GM19351 (cell line): ENCODE data around the gene ITGA11.

ENCODE experiments used
- ATAC-seq: cut with Tn5 transposase; IDR thresholded peaks from one replicate; pipeline ENCODE4 v1.9.1; 2021; ENCODE audit warnings: mild to moderate bottlenecking, moderate library complexity; ENCODE audit not compliant: unreplicated experiment

Gene ITGA11

GRCh38 chr15:68295014-68295805 lies 136.8 kb downstream of the ITGA11 start:
- no peak for ATAC-seq

GRCh38 chr15:68292967-68293366 lies 139.0 kb downstream of the ITGA11 start:
- no peak for ATAC-seq

GRCh38 chr15:68292157-68292781 lies 139.7 kb downstream of the ITGA11 start:
- no peak for ATAC-seq

- no peak for ATAC-seq
Measured at GRCh38 chr15:68290715-68291114, 141.2 kb downstream of the ITGA11 start.

GRCh38 chr15:68289621-68290352 lies 142.2 kb downstream of the ITGA11 start:
- no peak for ATAC-seq

- no peak for ATAC-seq
Measured at GRCh38 chr15:68289057-68289456, 142.9 kb downstream of the ITGA11 start.

- no peak for ATAC-seq
Measured at GRCh38 chr15:68286256-68286655, 145.7 kb downstream of the ITGA11 start.

- ATAC-seq = no peak
Measured at GRCh38 chr15:68285259-68285980, 146.5 kb downstream of the ITGA11 start.

- ATAC-seq = no peak
Measured at GRCh38 chr15:68284616-68285258, 147.2 kb downstream of the ITGA11 start.

GRCh38 chr15:68283401-68283800 lies 148.6 kb downstream of the ITGA11 start:
- ATAC-seq = no peak

- no peak for ATAC-seq
Measured at GRCh38 chr15:68281008-68281407, 151.0 kb downstream of the ITGA11 start.

- ATAC-seq = no peak
Measured at GRCh38 chr15:68279779-68280753, 151.9 kb downstream of the ITGA11 start.

GRCh38 chr15:68278595-68279405 lies 153.2 kb downstream of the ITGA11 start:
- ATAC-seq = peak; percentile 7

- ATAC-seq = no peak
Measured at GRCh38 chr15:68278345-68278594, 153.7 kb downstream of the ITGA11 start.

GRCh38 chr15:68277603-68278344 lies 154.2 kb downstream of the ITGA11 start, which contains the start of gene FEM1B:
TSS of gene FEM1B (plus strand) at chr15:68277745. CDS start at chr15:68278418, 673 bp downstream.
- peak; percentile 73 for ATAC-seq

- peak; percentile 10 for ATAC-seq
Measured at GRCh38 chr15:68277131-68277602, 154.8 kb downstream of the ITGA11 start.

- no peak for ATAC-seq
Measured at GRCh38 chr15:68276668-68277067, 155.3 kb downstream of the ITGA11 start.

- ATAC-seq = no peak
Measured at GRCh38 chr15:68275165-68275746, 156.7 kb downstream of the ITGA11 start.
